ENCODE results near the gene DENND4B.

Gene DENND4B

GRCh38 chr1:153968972-153969371 lies 22.5 kb upstream of the DENND4B start:
- DNase-seq = no peak

DNA sequence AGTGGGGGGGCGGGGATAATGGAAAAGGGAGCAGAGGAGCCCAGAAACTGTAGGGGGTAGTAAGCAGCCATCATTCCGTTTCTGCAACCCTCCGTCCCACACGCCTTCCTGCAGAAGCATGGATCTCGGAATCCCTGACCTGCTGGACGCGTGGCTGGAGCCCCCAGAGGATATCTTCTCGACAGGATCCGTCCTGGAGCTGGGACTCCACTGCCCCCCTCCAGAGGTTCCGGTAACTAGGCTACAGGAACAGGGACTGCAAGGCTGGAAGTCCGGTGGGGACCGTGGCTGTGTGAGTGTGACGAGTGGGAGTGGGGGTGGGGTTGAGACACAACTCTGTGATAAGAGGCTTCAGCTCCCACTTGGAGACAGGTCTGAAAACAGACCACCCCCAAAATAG lies 21.9 kb upstream of the DENND4B start:
- no peak for DNase-seq

- peak; percentile 55 for DNase-seq
Observed at GRCh38 chr1:153968000-153968363, 21.5 kb upstream of the DENND4B start.

DNA sequence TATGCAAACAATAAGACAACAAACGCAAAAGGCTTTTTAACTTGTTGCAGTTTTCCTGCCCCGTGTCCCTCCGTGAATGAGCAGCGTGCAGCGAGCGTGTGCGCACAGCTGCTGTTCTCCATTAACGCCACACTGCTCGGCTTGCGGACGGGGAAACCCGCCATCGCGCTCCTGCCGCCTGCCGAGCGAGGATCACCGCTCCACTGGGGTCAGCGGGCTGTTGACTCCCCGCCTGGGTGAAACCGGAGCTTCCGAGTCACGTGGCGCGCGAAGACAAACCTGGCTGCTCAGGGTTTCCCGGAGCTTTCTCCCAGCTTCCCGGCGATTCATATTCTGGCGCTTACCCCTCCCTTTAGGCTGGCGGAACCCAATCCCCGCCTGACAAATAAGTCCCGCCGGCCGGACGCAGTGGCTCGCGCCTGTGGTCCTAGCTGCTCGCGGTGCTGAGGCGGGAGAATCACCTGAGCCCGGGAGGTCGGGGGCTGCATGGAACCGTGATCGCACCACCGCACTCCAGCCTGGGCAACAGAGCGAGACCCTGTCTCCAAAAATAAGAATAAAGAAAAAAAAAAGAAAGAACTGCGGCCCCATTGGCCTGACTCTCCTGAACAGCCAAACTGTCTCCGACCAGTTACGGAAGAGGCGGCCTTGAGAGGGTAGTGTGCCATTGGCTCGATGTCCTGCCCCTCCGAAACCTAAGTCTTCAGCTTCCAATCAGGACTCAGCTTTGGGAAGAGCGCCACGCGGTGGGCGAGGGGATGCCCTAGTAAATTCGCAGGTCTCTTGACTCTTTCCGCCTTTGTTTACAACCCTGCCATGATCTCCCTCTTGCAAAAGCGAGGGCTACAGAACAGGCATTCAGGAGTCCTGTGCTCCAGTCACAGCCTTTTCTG lies 20.8 kb upstream of the DENND4B start, which contains the start of gene CREB3L4:
TSS of gene CREB3L4 (plus strand) at position 796 of the 893 bp plus-strand sequence. CDS start 624 bp downstream, outside the sequence.
- peak; percentile 98 for DNase-seq

DNA sequence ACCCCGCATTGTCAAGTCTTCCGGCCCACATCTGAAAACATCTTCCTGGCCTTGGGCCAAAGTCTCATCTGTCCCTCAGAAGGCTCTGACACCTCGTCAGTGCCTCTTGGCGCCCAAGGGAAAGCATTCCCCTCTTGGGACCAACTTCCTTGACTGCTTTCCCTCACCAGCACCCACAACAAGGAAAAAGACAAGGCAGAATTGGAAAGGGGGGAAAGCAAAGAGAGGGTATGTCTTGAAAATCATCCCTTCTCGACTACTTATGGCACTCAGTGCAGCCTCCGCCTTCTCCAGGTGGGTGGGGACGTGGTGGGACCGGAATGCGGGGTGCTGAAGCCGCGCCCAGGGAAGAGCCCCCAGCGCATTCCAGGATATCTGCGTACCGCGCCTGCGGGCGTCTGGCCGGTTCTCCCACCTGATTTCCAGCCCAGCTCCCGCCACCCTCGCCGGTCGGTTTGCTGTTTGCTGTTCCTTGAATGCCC lies 17.4 kb upstream of the DENND4B start:
- DNase-seq = peak; percentile 22

- DNase-seq = peak; percentile 98
Observed at GRCh38 chr1:153963030-153963849, 16.7 kb upstream of the DENND4B start, which contains the start of gene SLC39A1. TSS of gene SLC39A1 (minus strand) at chr1:153963537. CDS start at chr1:153962715, 822 bp downstream.

DNA sequence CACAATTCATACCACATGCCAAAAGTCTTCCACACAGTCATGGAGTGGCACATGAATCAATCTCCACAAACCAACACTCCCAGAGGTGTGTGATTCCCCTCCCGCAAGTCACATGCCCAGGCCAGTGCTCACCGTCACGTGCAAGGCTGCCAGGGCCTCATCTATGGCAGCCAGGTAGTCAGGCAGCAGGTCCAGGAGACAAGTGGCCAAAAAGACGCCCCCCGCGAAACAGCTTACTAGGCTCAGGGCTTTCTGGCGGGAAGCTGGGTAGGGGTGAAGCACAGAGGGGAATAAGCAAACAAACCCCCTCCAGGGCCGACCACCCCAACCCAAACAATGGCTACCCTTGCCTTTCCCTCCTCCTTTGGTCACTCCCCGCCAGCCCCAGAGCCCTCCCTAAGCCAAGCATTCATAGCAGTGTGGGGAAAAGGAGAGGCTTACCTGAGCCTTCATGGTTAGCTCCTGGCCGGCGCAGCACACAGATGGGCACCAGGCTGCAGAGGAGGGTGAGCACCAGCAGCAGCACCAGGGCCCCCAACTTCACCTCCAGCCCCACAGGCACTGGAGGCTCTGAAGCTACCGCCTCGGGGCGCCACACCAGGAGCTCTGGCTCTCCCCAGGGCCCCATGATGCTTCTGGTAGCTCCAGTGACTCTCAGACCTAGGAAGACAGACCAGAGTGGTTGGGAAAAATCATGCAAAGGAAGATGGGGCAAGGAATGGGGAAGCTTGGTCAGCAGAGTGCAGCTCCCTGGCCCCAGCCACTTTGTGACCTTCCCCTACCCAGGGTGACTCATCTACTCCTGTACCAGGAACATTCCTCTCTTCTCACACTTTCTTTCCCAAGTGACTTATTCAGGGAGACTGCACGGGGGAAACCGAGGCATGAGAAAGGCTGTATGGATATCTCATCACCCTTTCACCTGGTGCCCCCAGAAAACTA lies 15.8 kb upstream of the DENND4B start:
- DNase-seq = no peak

DNA sequence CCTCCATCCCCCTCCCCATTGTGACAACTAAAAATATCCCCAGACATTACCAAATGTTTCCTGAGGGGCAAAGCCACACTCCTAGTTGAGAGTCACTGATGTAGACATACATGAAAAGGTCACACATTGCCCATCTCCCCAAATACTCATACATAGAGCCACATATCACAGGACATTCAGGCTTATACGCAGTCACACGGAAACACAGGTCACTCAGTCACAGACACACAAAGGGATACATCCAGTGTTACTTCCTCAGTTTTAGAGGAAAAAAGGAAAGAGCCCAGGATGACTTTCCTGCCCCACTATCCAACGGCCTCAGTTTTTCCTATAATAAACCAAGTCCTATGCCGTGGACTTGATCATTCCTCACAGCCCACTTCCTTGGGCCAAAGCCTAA lies 14.9 kb upstream of the DENND4B start:
- DNase-seq = no peak

GRCh38 chr1:153960206-153960605 lies 13.7 kb upstream of the DENND4B start:
- DNase-seq = no peak

- DNase-seq = no peak
Observed at GRCh38 chr1:153959454-153959853, 12.9 kb upstream of the DENND4B start.

- DNase-seq = no peak
Observed at GRCh38 chr1:153958961-153959260, 12.4 kb upstream of the DENND4B start.

DNA sequence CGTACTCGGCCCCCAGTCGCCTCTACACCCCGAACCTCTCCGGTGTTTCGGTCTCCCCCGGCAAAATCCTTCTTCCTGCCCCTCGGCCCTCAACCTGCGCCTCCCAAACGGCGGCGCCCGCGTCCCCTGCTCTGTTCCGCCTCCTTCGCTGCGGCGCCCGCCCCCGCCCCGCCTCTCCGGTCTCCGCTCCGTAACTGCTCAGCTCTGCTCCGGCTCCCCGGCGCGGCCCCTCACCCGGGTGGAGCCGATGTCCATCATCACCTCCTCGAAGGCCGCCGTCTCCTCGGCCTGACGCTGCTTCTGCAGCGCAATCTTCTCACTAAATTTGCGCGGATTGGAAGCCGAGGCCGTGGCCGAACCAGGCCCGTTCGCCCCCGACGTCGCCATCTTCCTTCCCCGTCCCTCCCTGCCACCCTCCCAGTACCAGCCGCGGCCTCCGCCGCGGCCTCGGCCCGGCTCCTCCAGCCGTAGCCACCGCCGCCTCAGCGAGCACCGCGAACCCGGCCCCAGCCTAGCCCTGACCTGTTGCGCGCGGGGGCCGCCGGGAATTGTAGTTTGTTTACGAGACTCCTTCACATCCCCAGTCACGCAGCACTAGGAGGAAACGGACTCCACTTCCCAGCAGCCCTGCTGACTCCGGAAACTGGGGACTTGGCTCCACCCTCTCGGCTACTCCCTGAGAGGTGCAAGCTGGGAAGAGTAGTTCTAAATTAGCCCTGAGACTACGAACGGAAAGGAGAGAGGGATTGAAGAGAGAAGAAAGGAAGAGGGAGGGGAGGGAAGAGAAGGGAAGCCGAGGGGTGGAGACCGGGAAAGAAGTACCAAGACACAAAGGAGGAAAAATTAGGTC lies 11.8 kb upstream of the DENND4B start, which contains the start of gene CRTC2:
TSS of gene CRTC2 (minus strand) at position 502 of the 850 bp plus-strand sequence. CDS start at position 387, 115 bp downstream.
- DNase-seq = peak; percentile 99

DNA sequence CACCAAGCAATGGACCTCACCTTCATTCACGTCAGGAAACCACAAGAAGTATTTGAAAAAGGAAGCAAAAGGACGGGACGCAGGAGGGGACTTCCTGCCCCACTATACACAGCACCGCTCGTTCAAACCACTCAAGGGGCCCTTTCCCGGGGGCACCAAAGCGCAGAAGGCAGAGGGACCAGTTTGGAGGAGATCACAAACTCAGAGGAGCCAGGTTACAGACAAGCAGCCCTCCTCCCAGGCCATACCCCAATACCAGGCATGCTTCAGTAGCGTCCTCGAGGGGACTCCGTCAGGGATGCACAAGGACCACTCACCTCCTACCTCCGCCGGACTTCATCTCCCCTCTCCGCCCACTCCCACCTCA lies 11.2 kb upstream of the DENND4B start:
- no peak for DNase-seq

DNA sequence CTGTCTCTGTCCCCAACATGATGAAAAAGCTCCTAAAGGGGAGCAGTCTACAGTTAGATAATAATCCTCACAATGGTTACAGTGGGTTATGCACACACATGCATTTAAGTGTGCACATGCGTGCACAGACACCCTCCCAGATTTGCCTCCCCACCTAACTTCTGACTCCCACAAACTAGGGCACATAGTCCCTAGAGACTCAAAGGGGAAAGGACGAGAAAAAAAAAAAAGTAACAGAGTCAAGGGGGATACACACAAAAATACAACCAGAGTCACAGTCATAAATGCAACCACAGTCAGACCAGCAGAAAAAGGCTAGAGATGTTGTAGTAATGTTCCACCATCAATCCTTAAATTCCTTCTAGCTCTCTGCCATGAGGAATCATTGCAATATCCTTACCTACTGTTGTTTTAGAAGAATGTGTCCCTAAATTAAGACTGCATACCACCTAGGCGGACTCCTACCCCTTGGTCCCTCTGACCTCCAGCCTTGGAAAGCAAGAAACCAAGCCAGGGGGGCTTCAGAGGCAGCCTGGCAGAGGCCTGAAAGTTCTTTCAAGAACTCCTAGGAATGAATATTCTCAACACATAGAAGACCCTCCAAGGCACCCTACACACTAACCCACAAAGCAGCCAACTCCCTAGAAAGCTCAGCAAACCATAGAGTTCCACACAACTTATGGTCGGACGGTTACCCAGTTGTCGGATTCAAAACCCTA lies 10.6 kb upstream of the DENND4B start:
- DNase-seq = no peak

- no peak for DNase-seq
Observed at GRCh38 chr1:153954826-153955225, 8.3 kb upstream of the DENND4B start.

DNA sequence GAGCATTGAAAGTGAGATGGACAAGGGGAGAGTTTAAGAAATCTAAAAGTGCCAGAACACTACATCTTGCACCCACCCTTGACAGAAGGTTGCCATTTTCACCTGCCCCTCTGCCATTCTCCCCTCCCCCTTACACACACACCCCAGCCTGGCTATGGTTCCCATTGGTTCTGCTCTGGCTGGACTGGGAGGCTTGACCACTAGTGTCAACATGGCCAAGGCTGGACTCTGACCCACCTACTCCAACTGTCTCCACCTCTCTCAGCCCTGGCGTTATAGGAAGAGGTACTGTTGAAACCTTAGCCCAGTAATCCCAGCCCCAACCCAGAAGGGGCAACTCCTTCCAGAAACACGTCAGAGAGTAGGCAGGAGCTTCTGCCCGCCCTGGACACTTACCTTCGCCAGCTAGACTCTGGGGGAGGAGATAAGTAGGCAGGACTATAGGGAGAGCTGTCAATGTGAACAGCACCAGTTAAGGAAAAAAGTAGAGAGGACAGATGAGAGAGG lies 7.4 kb upstream of the DENND4B start:
- DNase-seq = no peak

DNA sequence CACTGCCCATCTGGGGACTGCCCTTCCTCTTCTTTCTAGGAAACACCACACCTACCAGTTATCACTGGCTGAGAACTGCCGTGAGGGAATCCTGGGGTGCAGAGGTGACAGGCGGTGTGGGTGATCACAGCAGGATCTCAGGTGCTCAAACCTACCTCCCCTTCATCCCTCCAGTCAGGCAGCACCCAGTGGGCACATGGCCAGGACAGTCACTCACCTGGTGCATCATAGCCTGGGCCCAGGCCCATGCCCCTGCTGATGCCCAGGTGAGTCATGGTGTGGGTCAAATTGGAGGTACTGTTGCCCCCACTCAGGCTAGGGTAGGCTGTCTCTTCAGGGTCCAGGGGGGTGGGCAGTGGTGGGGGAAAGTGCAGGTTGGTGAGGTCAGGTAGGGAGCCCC lies 5.3 kb upstream of the DENND4B start:
- no peak for DNase-seq

DNA sequence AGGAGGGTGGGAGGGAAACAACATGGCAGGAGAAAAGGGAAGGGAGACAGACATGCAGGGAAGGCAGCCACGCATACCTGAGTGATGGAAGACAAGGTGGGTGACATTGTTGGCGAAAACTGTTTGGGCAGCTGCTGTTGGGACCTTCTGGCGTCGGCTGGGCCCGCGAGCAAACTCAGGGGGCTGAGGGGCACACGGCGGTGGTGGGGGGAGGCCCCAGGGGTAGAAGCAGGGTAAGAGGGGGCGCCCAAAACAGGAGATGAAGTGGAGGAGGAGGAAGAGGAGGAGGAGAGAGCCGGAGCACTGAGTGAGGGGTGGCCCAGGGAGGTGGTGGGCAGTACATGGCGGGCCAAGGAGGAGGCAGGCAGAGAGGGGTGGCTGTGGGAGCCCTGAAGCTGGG lies 4.7 kb upstream of the DENND4B start:
- no peak for DNase-seq

GRCh38 chr1:153945795-153946621 lies 510 bp downstream of the DENND4B start:
- DNase-seq = peak; percentile 47

All from NCI-H1105 (cell line).